ENCODE measurements around the gene TUNAR.

TUNAR gene

DNA sequence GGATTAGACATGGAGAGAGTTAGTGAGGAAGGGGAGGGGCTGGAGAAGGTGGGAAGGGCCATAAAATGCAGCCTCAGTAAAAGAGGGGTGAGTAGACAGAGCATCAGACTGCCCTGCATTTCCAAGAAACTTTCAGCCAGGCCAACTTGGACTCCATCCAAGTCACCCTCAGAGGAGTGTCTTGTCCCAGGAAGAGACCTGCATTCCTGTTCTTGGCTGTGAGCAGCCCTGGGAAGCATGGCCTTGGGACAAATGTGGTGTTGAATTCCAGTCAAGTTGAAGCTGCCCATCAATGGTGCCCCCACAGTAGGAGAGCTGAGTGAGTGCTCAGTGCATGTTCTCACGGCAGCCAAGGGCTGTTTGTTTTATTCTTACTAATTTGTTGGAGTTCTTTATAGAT, 35.0 kb upstream of the TUNAR start:
- TF ChIP-seq EZH2 (IDR thresholded peaks at IDR 0.05; ENCODE audit: borderline replicate concordance, low read length): no peak
- TF ChIP-seq CTCF (IDR thresholded peaks at IDR 0.05; ENCODE audit: low read length): no peak
- H2AFZ ChIP-seq (ENCODE audit: low read length): no peak overlapping the region
- H3K79me2 ChIP-seq (ENCODE audit: insufficient read depth, low read length): no peaks in the 10 kb centered on the region
- no peaks in the 10 kb centered on the region for H3K9me3 ChIP-seq (ENCODE audit: low read length)
- H3K4me1 ChIP-seq (ENCODE audit: insufficient read depth, low read length, severe bottlenecking): no peaks in the 10 kb centered on the region
- no peak overlapping the region for H3K4me2 ChIP-seq (ENCODE audit: low read length)
- no peaks in the 10 kb centered on the region for H3K27me3 ChIP-seq (ENCODE audit: insufficient read depth, low read length)
- H3K27ac ChIP-seq (ENCODE audit: low read depth, low read length, poor library complexity, severe bottlenecking): no peak overlapping the region
- no peak overlapping the region for H3K9ac ChIP-seq (ENCODE audit: low read length)
- no peaks in the 10 kb centered on the region for H4K20me1 ChIP-seq (ENCODE audit: insufficient read depth, low read length)
- no peaks in the 10 kb centered on the region for H3K36me3 ChIP-seq (ENCODE audit: insufficient read depth, low read length)
- no peak overlapping the region for H3K4me3 ChIP-seq (ENCODE audit: low read depth, low read length, poor library complexity, severe bottlenecking)
- no peaks in the 10 kb centered on the region for H3F3A ChIP-seq (ENCODE audit: insufficient read depth, low read length)
- H3K9me2 ChIP-seq (ENCODE audit: low read depth, low read length): no peaks in the 10 kb centered on the region

DNA sequence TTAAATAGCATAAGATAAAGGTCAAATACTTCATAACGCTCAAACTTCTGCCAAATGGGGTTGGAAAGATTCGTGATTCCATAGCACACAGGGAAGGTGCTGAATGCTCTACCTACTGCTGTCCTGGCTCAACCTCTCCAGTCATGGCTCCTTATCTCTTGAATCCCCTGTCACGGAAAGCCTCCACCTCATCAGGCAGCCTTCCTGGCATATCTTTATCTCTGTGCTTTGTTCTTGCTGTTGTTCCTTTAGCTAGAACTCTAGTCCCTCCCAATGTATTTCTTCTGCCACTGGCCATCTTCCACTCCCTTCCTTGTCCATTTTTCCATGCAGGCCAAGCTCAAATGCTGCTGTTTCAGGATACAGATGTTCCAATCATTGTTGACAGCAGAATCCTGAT, 26.9 kb upstream of the TUNAR start:
- H3K9me2 ChIP-seq (ENCODE audit: low read depth, low read length): no peaks in the 10 kb centered on the region
- H3K9me3 ChIP-seq (ENCODE audit: low read length): no peaks in the 10 kb centered on the region
- no peaks in the 10 kb centered on the region for H3K27me3 ChIP-seq (ENCODE audit: insufficient read depth, low read length)
- no peaks in the 10 kb centered on the region for H3F3A ChIP-seq (ENCODE audit: insufficient read depth, low read length)
- no peak overlapping the region for H3K9ac ChIP-seq (ENCODE audit: low read length)
- H3K4me3 ChIP-seq (ENCODE audit: low read depth, low read length, poor library complexity, severe bottlenecking): no peak overlapping the region
- H3K27ac ChIP-seq (ENCODE audit: low read depth, low read length, poor library complexity, severe bottlenecking): no peak overlapping the region
- no peaks in the 10 kb centered on the region for H3K4me1 ChIP-seq (ENCODE audit: insufficient read depth, low read length, severe bottlenecking)
- no peaks in the 10 kb centered on the region for H4K20me1 ChIP-seq (ENCODE audit: insufficient read depth, low read length)
- no peaks in the 10 kb centered on the region for H3K36me3 ChIP-seq (ENCODE audit: insufficient read depth, low read length)
- no peak overlapping the region for H2AFZ ChIP-seq (ENCODE audit: low read length)
- no peak overlapping the region for H3K4me2 ChIP-seq (ENCODE audit: low read length)
- no peaks in the 10 kb centered on the region for H3K79me2 ChIP-seq (ENCODE audit: insufficient read depth, low read length)
- TF ChIP-seq CTCF (IDR thresholded peaks at IDR 0.05; ENCODE audit: low read length) (no peak), EZH2 (IDR thresholded peaks at IDR 0.05; ENCODE audit: borderline replicate concordance, low read length) (no peak)

DNA sequence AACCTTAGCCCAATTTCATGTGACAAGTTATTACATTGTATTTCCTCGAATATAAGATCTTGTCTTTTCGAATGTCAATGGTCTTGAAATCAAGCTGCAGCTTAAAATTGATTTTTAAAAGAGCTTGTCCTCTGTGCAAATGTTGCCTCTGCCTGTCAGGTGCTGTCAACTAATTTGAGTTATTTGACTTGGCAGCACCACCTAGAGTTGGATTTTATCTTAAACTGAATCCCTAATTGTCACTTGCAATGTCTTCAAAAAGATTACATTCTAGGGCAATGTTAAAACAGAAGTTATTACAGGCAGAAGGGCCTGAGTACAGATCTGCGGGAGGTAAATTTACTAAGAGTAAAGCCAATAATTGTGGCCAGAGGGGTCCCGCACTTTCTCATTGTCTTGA, 26.2 kb upstream of the TUNAR start:
- H3K9me3 ChIP-seq (ENCODE audit: low read length): no peaks in the 10 kb centered on the region
- no peaks in the 10 kb centered on the region for H3K79me2 ChIP-seq (ENCODE audit: insufficient read depth, low read length)
- H3F3A ChIP-seq (ENCODE audit: insufficient read depth, low read length): no peaks in the 10 kb centered on the region
- no peaks in the 10 kb centered on the region for H3K36me3 ChIP-seq (ENCODE audit: insufficient read depth, low read length)
- no peak overlapping the region for H3K4me3 ChIP-seq (ENCODE audit: low read depth, low read length, poor library complexity, severe bottlenecking)
- no peaks in the 10 kb centered on the region for H3K4me1 ChIP-seq (ENCODE audit: insufficient read depth, low read length, severe bottlenecking)
- H3K9me2 ChIP-seq (ENCODE audit: low read depth, low read length): no peaks in the 10 kb centered on the region
- no peak overlapping the region for H3K27ac ChIP-seq (ENCODE audit: low read depth, low read length, poor library complexity, severe bottlenecking)
- TF ChIP-seq CTCF (IDR thresholded peaks at IDR 0.05; ENCODE audit: low read length) (no peak), EZH2 (IDR thresholded peaks at IDR 0.05; ENCODE audit: borderline replicate concordance, low read length) (no peak)
- H2AFZ ChIP-seq (ENCODE audit: low read length): no peak overlapping the region
- H4K20me1 ChIP-seq (ENCODE audit: insufficient read depth, low read length): no peaks in the 10 kb centered on the region
- no peak overlapping the region for H3K9ac ChIP-seq (ENCODE audit: low read length)
- no peaks in the 10 kb centered on the region for H3K27me3 ChIP-seq (ENCODE audit: insufficient read depth, low read length)
- no peak overlapping the region for H3K4me2 ChIP-seq (ENCODE audit: low read length)

Measured in OCI-LY1 (cell line).